GM19467 (cell line): ENCODE measurements around the gene CLEC4G.
"Not testable (repeated sequence)": the region's sequence is repeated elsewhere in the genome, so short reads cannot be mapped to it uniquely, and the experiment has no call there.

ENCODE experiments used
- ATAC-seq: cut with Tn5 transposase; IDR thresholded peaks from one replicate; pipeline ENCODE4 v1.9.1; 2021; ENCODE audit warnings: mild to moderate bottlenecking, moderate library complexity; ENCODE audit not compliant: unreplicated experiment

The CLEC4G gene

DNA sequence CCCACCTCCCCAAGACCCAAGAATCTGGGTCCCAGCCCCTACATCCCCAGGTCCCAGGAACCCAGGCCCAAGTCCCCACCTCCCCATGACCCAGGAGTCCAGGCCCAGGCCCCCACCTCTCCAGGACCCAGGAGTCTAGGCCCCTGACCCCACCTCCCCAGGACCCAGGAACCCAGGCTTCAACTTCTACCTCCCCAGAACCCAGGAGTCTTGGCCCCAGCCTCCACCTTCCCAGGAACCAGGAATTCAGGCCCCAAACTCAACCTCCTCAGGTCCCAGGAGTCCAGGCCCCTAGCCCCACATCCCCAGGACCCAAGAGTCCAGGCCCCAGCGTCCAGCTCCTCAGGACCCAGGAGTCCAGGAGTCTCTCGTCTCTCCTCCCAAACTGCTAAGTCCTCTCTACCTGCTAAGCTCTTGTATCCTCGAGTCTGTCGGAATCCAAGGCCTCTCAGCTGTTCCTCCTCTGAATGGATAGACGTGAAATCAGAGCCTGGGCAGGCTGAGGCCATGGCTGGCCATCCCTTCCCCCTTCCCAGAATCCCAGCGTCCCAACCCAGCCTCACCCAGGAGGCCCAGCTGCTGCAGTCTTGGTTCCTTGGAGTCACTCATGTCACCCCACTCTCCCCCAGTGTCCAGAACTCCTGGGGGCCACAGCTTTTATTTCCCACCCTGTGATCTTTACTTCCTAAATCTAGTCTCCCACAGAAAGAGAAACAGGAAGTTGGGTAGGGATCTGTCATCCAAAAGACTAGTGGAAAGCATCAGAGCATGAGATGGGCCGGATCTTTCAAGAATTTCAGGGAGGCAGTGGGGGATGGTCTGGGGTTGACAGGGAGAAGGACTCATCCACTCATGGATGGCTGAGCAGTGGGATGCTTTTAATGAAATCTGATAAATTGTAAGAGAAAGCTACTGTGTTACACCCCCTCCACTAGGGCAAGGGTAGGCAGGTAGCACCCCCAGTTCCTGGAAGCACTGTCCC is 15.3 kb upstream of the CLEC4G start, which contains the start of gene CD209:
TSS of gene CD209 (minus strand) at position 632 of the 982 bp plus-strand sequence. CDS start at position 609, 23 bp downstream.
- no peak for ATAC-seq

DNA sequence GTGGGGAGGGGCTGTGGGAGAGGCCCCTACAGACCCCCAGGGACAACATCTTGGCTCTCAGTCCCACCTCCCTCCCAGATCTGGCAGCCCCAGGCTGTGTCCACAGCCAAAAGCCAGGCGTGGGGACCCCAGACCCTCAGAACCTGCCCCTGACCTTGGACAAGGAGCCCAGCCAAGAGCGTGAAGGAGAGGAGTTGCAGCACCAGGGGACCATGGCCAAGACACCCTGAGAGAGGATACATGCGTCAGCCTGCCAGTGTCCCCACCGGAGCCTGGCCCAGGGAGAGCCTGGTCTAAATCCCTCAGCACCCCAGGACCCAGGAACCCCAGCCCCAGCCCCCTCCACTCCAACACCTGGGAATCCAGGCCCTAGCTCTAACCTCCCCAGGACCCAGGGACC is 14.4 kb upstream of the CLEC4G start:
- not testable (repeated sequence) for ATAC-seq

- no peak for ATAC-seq
Observed at GRCh38 chr19:7744871-7745650, 13.2 kb upstream of the CLEC4G start.

DNA sequence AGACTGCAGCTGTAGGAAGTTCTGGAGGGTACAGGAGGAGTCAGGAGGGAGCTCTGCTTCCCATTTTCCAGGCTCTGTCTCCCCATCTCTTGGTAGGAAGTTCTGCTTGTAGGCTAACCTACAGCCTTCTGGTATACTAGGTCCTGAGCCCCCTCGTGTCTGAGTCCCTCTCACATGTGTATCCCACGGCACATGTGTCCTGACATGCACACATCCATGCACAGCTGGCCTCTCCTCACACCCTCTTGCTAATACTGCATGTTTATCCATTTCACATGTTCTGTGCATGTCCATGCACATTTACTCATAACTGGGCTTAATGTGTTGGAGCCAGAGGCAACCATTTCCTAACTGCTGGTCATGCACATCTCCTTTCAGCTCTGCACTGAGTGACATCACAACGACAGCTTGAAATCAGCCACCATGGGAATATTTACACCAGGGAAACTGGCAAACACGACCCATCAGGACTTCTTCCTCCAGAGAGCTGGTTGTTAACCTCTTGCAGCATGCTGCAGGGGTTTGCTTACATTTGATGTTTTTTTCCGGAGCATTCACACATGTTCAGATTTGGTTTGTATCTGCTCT is 12.4 kb upstream of the CLEC4G start:
- no peak for ATAC-seq

DNA sequence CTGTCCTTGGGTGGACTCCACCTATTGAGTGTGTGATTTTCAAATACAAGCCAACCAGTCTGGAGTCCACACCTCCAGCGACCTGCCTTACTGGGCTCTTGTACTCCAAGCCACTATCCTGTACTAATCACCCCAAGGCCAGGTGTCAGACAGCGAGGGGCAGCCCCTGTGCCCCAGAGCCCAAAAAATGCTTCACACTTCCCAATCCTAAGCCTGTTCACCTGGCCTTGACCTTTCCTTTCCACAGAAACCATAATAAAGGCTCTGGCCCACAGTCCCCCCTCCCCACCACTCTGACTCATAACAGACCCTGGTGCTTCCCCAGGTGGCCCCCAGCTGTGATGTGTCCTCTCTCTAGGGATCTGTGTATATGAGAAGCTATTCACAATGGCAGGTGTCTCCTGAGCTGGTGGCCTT is 11.5 kb upstream of the CLEC4G start:
- ATAC-seq = no peak

GRCh38 chr19:7742991-7743390 is 11.1 kb upstream of the CLEC4G start:
- no peak for ATAC-seq

DNA sequence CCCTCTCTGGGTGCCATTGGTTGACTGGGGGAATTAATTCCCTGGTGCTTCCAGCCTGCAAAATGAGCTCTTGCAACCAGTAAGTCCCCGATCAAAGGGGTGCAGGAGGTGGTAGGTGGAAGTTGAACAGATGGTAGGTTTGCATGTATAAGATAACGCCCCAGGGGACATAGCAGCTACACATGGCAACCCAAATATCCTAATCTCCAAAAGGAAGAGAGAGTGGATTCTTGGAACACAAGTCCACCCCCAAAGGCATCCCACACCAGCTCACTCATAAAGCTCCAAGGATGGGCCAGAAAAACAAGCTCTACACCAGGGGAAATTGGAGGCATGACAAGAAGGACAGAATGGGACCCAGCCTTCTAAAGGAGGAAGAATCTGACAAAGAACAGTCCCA is 10.7 kb upstream of the CLEC4G start:
- ATAC-seq = no peak

- ATAC-seq = no peak
Observed at GRCh38 chr19:7740682-7741054, 8.8 kb upstream of the CLEC4G start.

- no peak for ATAC-seq
Observed at GRCh38 chr19:7739801-7740681, 8.1 kb upstream of the CLEC4G start.

GRCh38 chr19:7739211-7739755 is 7.4 kb upstream of the CLEC4G start:
- ATAC-seq = no peak

- ATAC-seq = no peak
Observed at GRCh38 chr19:7738023-7738422, 6.1 kb upstream of the CLEC4G start.

GRCh38 chr19:7737215-7737614 is 5.3 kb upstream of the CLEC4G start:
- ATAC-seq = no peak

GRCh38 chr19:7736148-7736547 is 4.2 kb upstream of the CLEC4G start:
- no peak for ATAC-seq

DNA sequence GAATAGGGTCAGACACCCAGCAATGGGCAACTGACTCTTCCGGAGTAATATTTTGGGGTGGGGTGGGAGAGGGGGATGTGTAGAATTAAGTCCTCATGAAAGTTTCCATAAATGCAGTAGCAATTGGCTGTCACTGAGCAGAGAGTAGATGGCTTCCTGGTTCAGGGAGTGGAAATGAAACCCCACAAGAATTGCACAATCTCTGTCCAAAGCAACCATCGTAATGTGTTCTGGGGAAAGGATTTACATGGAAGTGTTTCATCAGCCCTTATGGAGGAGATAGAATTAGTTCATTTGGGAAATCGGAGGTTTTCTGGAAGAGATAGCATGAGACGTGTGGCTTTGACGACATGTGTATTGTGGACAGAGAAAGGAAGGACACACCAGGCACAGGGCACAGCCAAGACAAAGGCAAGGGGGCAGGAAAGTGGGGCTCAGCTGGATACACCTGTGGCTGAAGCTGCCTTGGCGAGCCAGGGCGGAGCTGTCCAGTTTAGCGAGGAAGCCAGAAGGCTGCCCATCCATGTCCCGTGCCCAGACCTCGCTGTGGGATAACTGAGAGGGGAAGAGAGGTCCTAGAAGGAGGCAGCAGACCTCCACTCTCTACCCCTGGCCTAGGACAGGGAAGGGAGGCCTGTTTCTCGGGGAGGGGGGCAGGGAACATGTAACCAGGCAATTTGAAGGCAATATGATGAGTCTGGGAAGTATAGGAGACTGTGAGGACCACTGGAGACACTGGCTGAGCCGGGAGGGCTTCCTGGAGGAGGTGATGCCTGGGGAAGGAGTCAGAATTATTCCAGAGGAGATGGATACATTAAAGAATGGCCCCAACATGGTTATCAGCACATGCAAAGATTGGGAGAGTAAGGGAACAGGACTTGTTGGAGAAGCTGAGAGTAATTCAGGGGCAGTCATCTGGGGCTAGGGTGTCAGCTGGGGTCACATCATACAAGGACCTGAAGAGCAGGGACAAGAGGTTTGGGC is 2.6 kb upstream of the CLEC4G start:
- no peak for ATAC-seq

- no peak for ATAC-seq
Observed at GRCh38 chr19:7733376-7733775, 1.5 kb upstream of the CLEC4G start.

DNA sequence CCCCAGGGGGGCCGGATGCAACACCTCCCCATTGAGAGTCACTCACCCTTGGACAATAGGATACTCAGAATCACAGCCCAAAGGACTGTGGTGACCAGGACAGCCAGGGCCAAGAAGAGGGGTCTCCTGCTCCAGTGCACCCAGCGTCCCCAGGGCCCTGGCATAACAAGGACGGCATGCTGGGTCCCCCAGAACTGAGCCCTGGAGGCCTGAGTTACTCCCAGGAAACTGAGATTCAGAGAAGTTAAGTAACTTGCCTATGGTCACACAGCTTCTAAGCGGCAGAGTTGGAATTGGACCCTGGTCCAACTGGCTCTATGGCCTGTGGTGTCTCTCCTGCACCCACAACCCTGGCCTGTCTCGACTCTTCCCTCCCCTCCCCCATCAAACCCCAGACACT is 295 bp downstream of the CLEC4G start:
- no peak for ATAC-seq

- no peak for ATAC-seq
Observed at GRCh38 chr19:7731218-7731595, 703 bp downstream of the CLEC4G start.

GRCh38 chr19:7730286-7731217 is 1.4 kb downstream of the CLEC4G start:
- no peak for ATAC-seq
